ENCODE data around the gene GSG1L. TPM values are rescaled to one million over a fixed set of nuclear protein-coding genes. Genes with fewer than 3 reads are reported as not detected.
"Not testable (repeated sequence)": the region's sequence is repeated elsewhere in the genome, so short reads cannot be mapped to it uniquely, and the experiment has no call there.

Gene GSG1L
- total RNA-seq, 1 donor from 2014 or later: not detected

GRCh38 chr16:27959914-27960313 is 103.6 kb downstream of the GSG1L start:
- no peak for ATAC-seq
- no peak for DNase-seq (ENCODE audit: low spot score)

GRCh38 chr16:27954191-27954590 is 109.3 kb downstream of the GSG1L start:
- DNase-seq (ENCODE audit: low spot score) (no peak), ATAC-seq (no peak)

GRCh38 chr16:27952811-27953210 is 110.7 kb downstream of the GSG1L start:
- ATAC-seq: no peak
- DNase-seq (ENCODE audit: low spot score): no peak

GRCh38 chr16:27951489-27952120 is 111.9 kb downstream of the GSG1L start:
- ATAC-seq (no peak), DNase-seq (ENCODE audit: low spot score) (no peak)

GRCh38 chr16:27950206-27950887 is 113.2 kb downstream of the GSG1L start:
- DNase-seq (ENCODE audit: low spot score): no peak

GRCh38 chr16:27947696-27948095 is 115.8 kb downstream of the GSG1L start:
- no peak for DNase-seq (ENCODE audit: low spot score)
- ATAC-seq: no peak

More at GRCh38 chr16:27950206-27950887, 113.2 kb downstream of the GSG1L start:
- ATAC-seq: no peak

- DNase-seq (ENCODE audit: low spot score): no peak
Observed at GRCh38 chr16:27945233-27945973, 118.1 kb downstream of the GSG1L start.

GRCh38 chr16:27943766-27944165 is 119.7 kb downstream of the GSG1L start:
- DNase-seq (ENCODE audit: low spot score) (no peak), ATAC-seq (no peak)

More at GRCh38 chr16:27945233-27945973, 118.1 kb downstream of the GSG1L start:
- no peak for ATAC-seq

GRCh38 chr16:27942071-27942470 is 121.4 kb downstream of the GSG1L start:
- DNase-seq (ENCODE audit: low spot score); ATAC-seq: not testable (repeated sequence)

GRCh38 chr16:27935076-27935475 is 128.4 kb downstream of the GSG1L start:
- ATAC-seq (no peak), DNase-seq (ENCODE audit: low spot score) (no peak)

GRCh38 chr16:27932542-27933135 is 130.9 kb downstream of the GSG1L start:
- ATAC-seq: no peak

GRCh38 chr16:27929818-27930217 is 133.7 kb downstream of the GSG1L start:
- no peak for DNase-seq (ENCODE audit: low spot score)
- no peak for ATAC-seq

More at GRCh38 chr16:27932542-27933135, 130.9 kb downstream of the GSG1L start:
- DNase-seq (ENCODE audit: low spot score): no peak

GRCh38 chr16:27928542-27928941 is 135.0 kb downstream of the GSG1L start:
- no peak for ATAC-seq

GRCh38 chr16:27927266-27927901 is 136.1 kb downstream of the GSG1L start:
- ATAC-seq: no peak
- no peak for DNase-seq (ENCODE audit: low spot score)

More at GRCh38 chr16:27928542-27928941, 135.0 kb downstream of the GSG1L start:
- no peak for DNase-seq (ENCODE audit: low spot score)

GRCh38 chr16:27925612-27926011 is 137.9 kb downstream of the GSG1L start:
- ATAC-seq (no peak), DNase-seq (ENCODE audit: low spot score) (no peak)

- DNase-seq (ENCODE audit: low spot score) (no peak), ATAC-seq (no peak)
Observed at GRCh38 chr16:27924411-27925118, 138.9 kb downstream of the GSG1L start.

- ATAC-seq: no peak
- no peak for DNase-seq (ENCODE audit: low spot score)
Observed at GRCh38 chr16:27923751-27924150, 139.8 kb downstream of the GSG1L start.

- DNase-seq (ENCODE audit: low spot score) (no peak), ATAC-seq (no peak)
Observed at GRCh38 chr16:27922433-27922832, 141.1 kb downstream of the GSG1L start.

- DNase-seq (ENCODE audit: low spot score) (no peak), ATAC-seq (no peak)
Observed at GRCh38 chr16:27921134-27921533, 142.4 kb downstream of the GSG1L start.

- ATAC-seq (no peak), DNase-seq (ENCODE audit: low spot score) (no peak)
Observed at GRCh38 chr16:27920391-27920891, 143.1 kb downstream of the GSG1L start.
